Thymus (tissue), 11 donors: Measurements from ENCODE around the gene RBMX2. TPM values are rescaled to one million over a fixed set of nuclear protein-coding genes. Genes with fewer than 3 reads are reported as not detected.
"Not testable (repeated sequence)": the region's sequence is repeated elsewhere in the genome, so short reads cannot be mapped to it uniquely, and the experiment has no call there.

Experiments used
- DNase-seq, 9 donors: peaks; one replicate each; pipeline ENCODE4 v3.0.0-alpha.2; 2013; ENCODE audit warnings: low spot score in 9 of 9, low read depth in 6 of 9, missing footprints in 1 of 9
- H3K27ac ChIP-seq, 2 donors: one replicate each; pipeline ENCODE4 v1.5.1; 2013; ENCODE audit warnings: control low read depth in 1 of 2, low read depth in 1 of 2, low read length in 1 of 2, mild to moderate bottlenecking in 1 of 2, moderate library complexity in 1 of 2
- H3K27me3 ChIP-seq, 2 donors: one replicate each; pipeline ENCODE4 v1.5.1; 2013; ENCODE audit warnings: low read length in 1 of 2; ENCODE audit not compliant: control insufficient read depth in 2 of 2, insufficient read depth in 1 of 2
- H3K36me3 ChIP-seq, 2 donors: one replicate each; pipeline ENCODE4 v1.5.1; 2013; ENCODE audit warnings: low read length in 1 of 2, mild to moderate bottlenecking in 1 of 2, moderate library complexity in 1 of 2; ENCODE audit not compliant: control insufficient read depth in 2 of 2, insufficient read depth in 2 of 2
- H3K4me1 ChIP-seq, 2 donors: one replicate each; pipeline ENCODE4 v1.5.1; 2013; ENCODE audit warnings: low read length in 2 of 2; ENCODE audit not compliant: control insufficient read depth in 2 of 2, insufficient read depth in 2 of 2
- H3K4me3 ChIP-seq, 2 donors: one replicate each; pipeline ENCODE4 v1.5.1; 2013; ENCODE audit warnings: low read length in 2 of 2, control low read depth in 1 of 2, mild to moderate bottlenecking in 1 of 2
- H3K9me3 ChIP-seq, 2 donors: one replicate each; pipeline ENCODE4 v1.5.1; 2013; ENCODE audit warnings: low read length in 1 of 2, mild to moderate bottlenecking in 1 of 2; ENCODE audit not compliant: control insufficient read depth in 2 of 2, insufficient read depth in 1 of 2
- WGBS: extraction: QIAGEN DNeasy Blood & Tissue Kit; methylation state at CpG from one replicate; pipeline ENCODE4 v1.1.7; 2013; 5-methylcytosine and 5-hydroxymethylcytosine counted together
- polyA plus RNA-seq: library from polyadenylated mRNA; stranded (reverse); fragments of 200-250 nt; gene quantifications from one replicate; pipeline ENCODE4 v1.2.3, GENCODE V29; 2013
- total RNA-seq: library from RNA; stranded (reverse); fragments of 120-200 nt; gene quantifications from one replicate; pipeline ENCODE4 v1.2.4, GENCODE V29; 2013
- donor health status: healthy.

The RBMX2 gene
- total and polyA plus RNA-seq, 2 donors = 33.8 to 45.9 TPM

GRCh38 chrX:130426531-130426930 is 24.7 kb downstream of the RBMX2 start:
- no peak overlapping the region for H3K27ac ChIP-seq
- no peaks in the 10 kb centered on the region for H3K36me3 ChIP-seq
- H3K27me3 ChIP-seq = no peaks in the 10 kb centered on the region
- H3K4me3 ChIP-seq = no peak overlapping the region
- peaks cover 0 to 3% of the 10 kb centered on the region in 2 donors for H3K9me3 ChIP-seq
- DNase-seq = no peak
- 98% methylated on average over 6 of the region's 6 CpGs for WGBS
- no peaks in the 10 kb centered on the region for H3K4me1 ChIP-seq

GRCh38 chrX:130429236-130429635 is 27.4 kb downstream of the RBMX2 start:
- not testable (repeated sequence) for H3K9me3 ChIP-seq, DNase-seq, H3K4me1 ChIP-seq, H3K36me3 ChIP-seq, H3K27me3 ChIP-seq, H3K4me3 ChIP-seq, H3K27ac ChIP-seq
- 94% methylated on average over 5 of the region's 5 CpGs for WGBS

GRCh38 chrX:130435937-130436336 is 34.1 kb downstream of the RBMX2 start:
- Histone ChIP-seq H3K27ac (no peak overlapping the region), H3K4me3 (no peak overlapping the region), H3K9me3 (no peaks in the 10 kb centered on the region), H3K36me3 (no peaks in the 10 kb centered on the region), H3K27me3 (no peaks in the 10 kb centered on the region), H3K4me1 (no peaks in the 10 kb centered on the region)
- DNase-seq = no peak

- 98% methylated on average over 2 of the region's 2 CpGs for WGBS
- DNase-seq, H3K4me1 ChIP-seq, H3K4me3 ChIP-seq, H3K27me3 ChIP-seq, H3K9me3 ChIP-seq, H3K36me3 ChIP-seq, H3K27ac ChIP-seq: not testable (repeated sequence)
Observed at GRCh38 chrX:130437996-130438395, 36.2 kb downstream of the RBMX2 start.

- no peak for DNase-seq
- no peaks in the 10 kb centered on the region for H3K9me3 ChIP-seq
- no peak overlapping the region for H3K4me3 ChIP-seq
- no peaks in the 10 kb centered on the region for H3K36me3 ChIP-seq
- H3K27me3 ChIP-seq = no peaks in the 10 kb centered on the region
- peaks cover 0 to 3% of the 10 kb centered on the region in 2 donors for H3K4me1 ChIP-seq
- no peak overlapping the region for H3K27ac ChIP-seq
Observed at GRCh38 chrX:130443875-130444274, 42.1 kb downstream of the RBMX2 start.

- Histone ChIP-seq H3K27ac (no peak overlapping the region), H3K36me3 (no peaks in the 10 kb centered on the region), H3K4me1 (peaks cover 0 to 3% of the 10 kb centered on the region in 2 donors), H3K9me3 (no peaks in the 10 kb centered on the region), H3K27me3 (no peaks in the 10 kb centered on the region), H3K4me3 (no peak overlapping the region)
- WGBS = 97% methylated on average over 1 of the region's 1 CpG
- DNase-seq = no peak
Observed at GRCh38 chrX:130444641-130445336, 43.0 kb downstream of the RBMX2 start.

GRCh38 chrX:130446974-130447373 is 45.2 kb downstream of the RBMX2 start:
- peak in 5 of 9 donors; percentile 13 to 59 (median 18) for DNase-seq
- Histone ChIP-seq H3K4me1 (peaks cover 0 to 3% of the 10 kb centered on the region in 2 donors), H3K27me3 (no peaks in the 10 kb centered on the region), H3K36me3 (no peaks in the 10 kb centered on the region), H3K9me3 (no peaks in the 10 kb centered on the region), H3K27ac (peak overlapping the region in 1 of 2 donors; percentile 63), H3K4me3 (no peak overlapping the region)
- 47% methylated on average over 4 of the region's 4 CpGs for WGBS

Other genes with a start within 250 kb of the RBMX2 start
- gene AIFM1, start 236.1 kb upstream of the RBMX2 start, total RNA-seq = 30.3 TPM
- gene AIFM1, start 236.1 kb upstream of the RBMX2 start, polyA plus RNA-seq = 29.3 TPM
- 9.9 TPM for gene RAB33A, start 230.0 kb upstream of the RBMX2 start, total RNA-seq
- gene RAB33A, start 230.0 kb upstream of the RBMX2 start, polyA plus RNA-seq = 7.7 TPM
- 3.2 TPM for gene ZNF280C, start 133.1 kb upstream of the RBMX2 start, total RNA-seq
- 2.4 TPM for gene ZNF280C, start 133.1 kb upstream of the RBMX2 start, polyA plus RNA-seq
- 11.9 TPM for gene SLC25A14, start 62.1 kb upstream of the RBMX2 start, total RNA-seq
- gene SLC25A14, start 62.1 kb upstream of the RBMX2 start, polyA plus RNA-seq = 23.7 TPM
- not detected for gene GPR119, start 16.3 kb upstream of the RBMX2 start, total RNA-seq
- not detected for gene GPR119, start 16.3 kb upstream of the RBMX2 start, polyA plus RNA-seq